SK-N-SH (cell line): ENCODE measurements around the gene WDR7. TPM values are rescaled to one million over a fixed set of nuclear protein-coding genes. Genes with fewer than 3 reads are reported as not detected.

ENCODE experiments used
- CTCF ChIA-PET: fragments of 300-600, 350-600 bp; formaldehyde crosslinking; extraction: SDS; loops from one replicate; lab custom pipeline; 2021; lab: Yijun Ruan, JAX
- POLR2A ChIA-PET: fragments of 350-600 bp; sonication (Branson Sonifier 250); formaldehyde crosslinking; extraction: SDS; loops from one replicate; lab custom pipeline; 2020; ENCODE audit warnings: antibody characterized with exemption, inconsistent platforms; lab: Yijun Ruan, JAX
- DNase-seq: peaks from one replicate; pipeline ENCODE4 v3.0.0; 2012
- H2AFZ ChIP-seq: fragments of 200-600 bp; sonication (generic); 2 replicates; pipeline ENCODE4 v1.8.1; 2016; ENCODE audit warnings: antibody characterized with exemption, mild to moderate bottlenecking, low read depth
- H3F3A ChIP-seq: fragments of 200-600 bp; sonication (generic); replicated peaks from 2 replicates; pipeline ENCODE3; 2016; ENCODE audit warnings: antibody characterized with exemption, mild to moderate bottlenecking; ENCODE audit not compliant: insufficient read depth
- H3K27ac ChIP-seq, 2 experiments: fragments of 200-500 bp in 1 of 2; fragments of 200-600 bp in 1 of 2; sonication (Bioruptor generic) in 1 of 2; sonication (generic), shearing (Covaris generic) in 1 of 2; 2 replicates each; pipeline versions ENCODE4 v1.5.1 to v1.6.1; 2014 to 2016; ENCODE audit warnings: low read depth in 2 of 2, inconsistent platforms in 1 of 2, low read length in 1 of 2, mild to moderate bottlenecking in 1 of 2, mixed read lengths in 1 of 2
- H3K27me3 ChIP-seq: fragments of 200-600 bp; sonication (generic), shearing (Covaris generic); 2 replicates; pipeline ENCODE4 v1.6.1; 2016; ENCODE audit warnings: mixed run types; ENCODE audit not compliant: insufficient read depth
- H3K36me3 ChIP-seq, 2 experiments: fragments of 200-500 bp in 1 of 2; fragments of 200-600 bp in 1 of 2; sonication (Bioruptor generic) in 1 of 2; sonication (generic) in 1 of 2; replicated peaks in 1 of 2; 2 replicates each; pipeline versions ENCODE3 to v1.5.1; 2014 to 2016; ENCODE audit warnings: low read length in 1 of 2, mild to moderate bottlenecking in 1 of 2; ENCODE audit not compliant: insufficient read depth in 2 of 2, control insufficient read depth in 1 of 2
- H3K4me1 ChIP-seq, 2 experiments: fragments of 200-500 bp in 1 of 2; fragments of 200-600 bp in 1 of 2; sonication (Bioruptor generic) in 1 of 2; sonication (generic), shearing (Covaris generic) in 1 of 2; 2 replicates each; pipeline versions ENCODE4 v1.5.1 to v1.6.1; 2014 to 2016; ENCODE audit warnings: low read depth in 1 of 2, low read length in 1 of 2, mixed run types in 1 of 2; ENCODE audit not compliant: insufficient read depth in 2 of 2, control insufficient read depth in 1 of 2
- H3K4me2 ChIP-seq: fragments of 200-600 bp; sonication (generic), shearing (Covaris generic); 2 replicates; pipeline ENCODE4 v1.6.1; 2017; ENCODE audit warnings: mixed run types
- H3K4me3 ChIP-seq, 2 experiments: fragments of 200-500 bp in 1 of 2; fragments of 200-600 bp in 1 of 2; sonication (Bioruptor generic) in 1 of 2; sonication (generic), shearing (Covaris generic) in 1 of 2; 2 replicates each; pipeline versions ENCODE4 v1.5.1 to v1.8.1; 2014 to 2016; ENCODE audit warnings: low read depth in 2 of 2, inconsistent platforms in 1 of 2, low read length in 1 of 2, mild to moderate bottlenecking in 1 of 2, mixed read lengths in 1 of 2, moderate library complexity in 1 of 2
- H3K79me2 ChIP-seq: fragments of 200-600 bp; sonication (generic); 2 replicates; pipeline ENCODE4 v1.8.1; 2017; ENCODE audit warnings: mild to moderate bottlenecking; ENCODE audit not compliant: insufficient read depth
- H3K9ac ChIP-seq: fragments of 200-600 bp; sonication (generic); 2 replicates; pipeline ENCODE4 v1.6.1; 2017; ENCODE audit warnings: mixed run types
- H3K9me2 ChIP-seq: fragments of 200-600 bp; sonication (generic); 2 replicates; pipeline ENCODE4 v1.6.1; 2017; ENCODE audit warnings: mixed run types
- H3K9me3 ChIP-seq: fragments of 200-600 bp; sonication (generic); 2 replicates; pipeline ENCODE4 v1.6.1; 2017; ENCODE audit warnings: mixed run types, mild to moderate bottlenecking, moderate library complexity
- H4K20me1 ChIP-seq: fragments of 200-600 bp; sonication (generic); 2 replicates; pipeline ENCODE4 v1.6.1; 2017; ENCODE audit warnings: mild to moderate bottlenecking, mixed run types; ENCODE audit not compliant: insufficient read depth
- NRF1 ChIP-seq: IDR thresholded peaks from 2 replicates; pipeline ENCODE4 v1.6.1; 2012; ENCODE audit warnings: low read depth, mild to moderate bottlenecking, low read length
- RCOR1 ChIP-seq: fragments of 150-350 bp; IDR thresholded peaks from 2 replicates; pipeline ENCODE4 v1.6.1; 2017; ENCODE audit warnings: antibody characterized with exemption, low read length
- REST ChIP-seq: IDR thresholded peaks from 2 replicates; pipeline ENCODE4 v1.6.1; 2012; ENCODE audit warnings: mild to moderate bottlenecking, low read depth, low read length, moderate library complexity
- RFX5 ChIP-seq: IDR thresholded peaks from 2 replicates; pipeline ENCODE4 v1.6.1; 2012; ENCODE audit warnings: mild to moderate bottlenecking, improper control_type of control experiment, low read length
- SIN3A ChIP-seq: IDR thresholded peaks from 2 replicates; pipeline ENCODE4 v1.6.1; 2012; ENCODE audit warnings: low read depth, mild to moderate bottlenecking, low read length, moderate library complexity, borderline replicate concordance
- TEAD4 ChIP-seq: IDR thresholded peaks from 2 replicates; pipeline ENCODE4 v1.4.0; 2012; ENCODE audit warnings: mild to moderate bottlenecking, borderline replicate concordance; ENCODE audit not compliant: insufficient read depth
- ZBTB33 ChIP-seq: IDR thresholded peaks from 2 replicates; pipeline ENCODE4 v1.4.0; 2012; ENCODE audit warnings: low read depth, borderline replicate concordance
- WGBS: methylation state at CpG from one replicate; pipeline ENCODE4 v1.1.6; 2017; ENCODE audit warnings: low lambda C conversion rate; 5-methylcytosine and 5-hydroxymethylcytosine counted together
- polyA plus RNA-seq, 3 experiments: library from polyadenylated mRNA; depleted of rRNA; stranded (reverse); fragments of >200 nt; gene quantifications; 2 replicates each; pipeline ENCODE4 v1.2.3, GENCODE V29; 2012

The WDR7 gene
- polyA plus RNA-seq, 1 of the 3 experiments (the other 2 are of a cell fraction): 4.1 TPM

GRCh38 chr18:56897122-56897521 is 246.0 kb downstream of the WDR7 start:
- TF ChIP-seq RCOR1: no peak
- no peak for DNase-seq
- peaks cover 0 to 4% of the 10 kb centered on the region in 2 experiments for H3K36me3 ChIP-seq
- H3K9me3 ChIP-seq: no peaks in the 10 kb centered on the region
- H3K27ac ChIP-seq: no peak overlapping the region
- no peak overlapping the region for H2AFZ ChIP-seq
- no peak overlapping the region for H3K9ac ChIP-seq
- H3K9me2 ChIP-seq: no peaks in the 10 kb centered on the region
- POLR2A ChIA-PET: no interaction called here
- 46% methylated on average over 2 of the region's 2 CpGs for WGBS
- no peak overlapping the region for H3K4me2 ChIP-seq
- H3K79me2 ChIP-seq: no peaks in the 10 kb centered on the region
- CTCF ChIA-PET: no interaction called here
- no peaks in the 10 kb centered on the region for H4K20me1 ChIP-seq
- peaks cover 3% of the 10 kb centered on the region for H3F3A ChIP-seq
- peaks cover 0 to 1% of the 10 kb centered on the region in 2 experiments; a peak in 1 of 4 replicates for H3K4me1 ChIP-seq
- H3K27me3 ChIP-seq: no peaks in the 10 kb centered on the region
- H3K4me3 ChIP-seq: no peak overlapping the region

DNA sequence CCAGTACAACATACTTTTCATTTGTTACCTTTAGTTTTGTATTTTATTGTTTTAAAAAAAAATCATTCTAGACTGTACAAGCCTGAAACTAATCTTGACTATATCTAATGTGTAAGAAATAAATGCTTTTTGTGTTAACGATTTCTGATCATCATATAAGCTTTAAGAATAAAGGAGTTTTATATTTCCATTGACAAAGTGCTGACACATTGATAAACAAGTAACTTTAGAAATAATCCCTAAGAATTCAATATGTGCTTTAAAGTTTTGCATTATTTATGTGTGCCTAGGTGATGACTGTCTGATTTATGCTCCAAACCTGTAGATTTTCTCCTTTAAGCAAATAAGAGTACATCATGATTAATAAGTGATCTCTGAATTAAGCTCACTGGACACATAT is 248.5 kb downstream of the WDR7 start:
- DNase-seq: no peak
- H3K9me3 ChIP-seq: no peaks in the 10 kb centered on the region
- ChIA-PET CTCF (interaction anchor here (1.0 kb wide), 1 partner anchor 10 kb away, joined by 3 read pairs; no protein-coding TSS in a partner anchor), POLR2A (no interaction called here)
- H3K27me3 ChIP-seq: no peaks in the 10 kb centered on the region
- H3K4me2 ChIP-seq: no peak overlapping the region
- no peak overlapping the region for H3K4me3 ChIP-seq
- no peak for TF ChIP-seq REST
- TF ChIP-seq ZBTB33: no peak
- TF ChIP-seq SIN3A: no peak
- no peak for TF ChIP-seq RFX5
- no peak for TF ChIP-seq NRF1
- no peak for TF ChIP-seq TEAD4
- H3K4me1 ChIP-seq: no peaks in the 10 kb centered on the region
- H3K27ac ChIP-seq: no peak overlapping the region
- no peak overlapping the region for H3K9ac ChIP-seq
- H4K20me1 ChIP-seq: no peaks in the 10 kb centered on the region
- H3K36me3 ChIP-seq: peaks cover 0 to 4% of the 10 kb centered on the region in 2 experiments
- H3K9me2 ChIP-seq: no peaks in the 10 kb centered on the region
- no peaks in the 10 kb centered on the region for H3K79me2 ChIP-seq
- 93% methylated on average over 1 of the region's 1 CpG for WGBS
- H2AFZ ChIP-seq: no peak overlapping the region
- H3F3A ChIP-seq: no peaks in the 10 kb centered on the region
